K562 (cell line): ENCODE measurements around the gene SMG9. TPM values are rescaled to one million over a fixed set of nuclear protein-coding genes. Genes with fewer than 3 reads are reported as not detected.

ENCODE experiments used
- ADNP ChIP-seq: fragments of 200-800 bp; sonication (Bioruptor generic); IDR thresholded peaks from 2 replicates; pipeline ENCODE4 v1.6.1; 2016; ENCODE audit warnings: missing genetic modification characterization, missing compliant biosample characterization
- CBFA2T2 ChIP-seq: fragments of 450-650 bp; conservative IDR thresholded peaks from 2 replicates; pipeline ENCODE4 v1.6.1; 2017; ENCODE audit warnings: mild to moderate bottlenecking
- CCNT2 ChIP-seq: IDR thresholded peaks from 2 replicates; pipeline ENCODE4 v1.6.1; 2011; ENCODE audit warnings: borderline replicate concordance, low read depth, mild to moderate bottlenecking, moderate library complexity, mixed read lengths, low read length; ENCODE audit not compliant: insufficient read length; ENCODE audit errors: extremely low read depth
- DIDO1 ChIP-seq: fragments of 450-650 bp; IDR thresholded peaks from 2 replicates; pipeline ENCODE4 v1.6.1; 2016; ENCODE audit warnings: low read depth, missing biosample characterization, missing genetic modification characterization
- FOXA1 ChIP-seq: fragments of 450-650 bp; IDR thresholded peaks from 2 replicates; pipeline ENCODE4 v1.6.1; 2016; ENCODE audit warnings: mild to moderate bottlenecking, borderline replicate concordance
- FOXK1 ChIP-seq: sonication (generic); formaldehyde crosslinking; IDR thresholded peaks from 2 replicates; pipeline ENCODE4 v1.8.0; 2022; ENCODE audit warnings: missing genetic modification reagents, mild to moderate bottlenecking, borderline replicate concordance
- NCOA1 ChIP-seq: fragments of 450-650 bp; IDR thresholded peaks from 2 replicates; pipeline ENCODE4 v1.6.1; 2016; ENCODE audit warnings: low read depth
- NFIX ChIP-seq: fragments of 250-450 bp; sonication (Bioruptor Pico); IDR thresholded peaks from 2 replicates; pipeline ENCODE4 v1.4.0; 2020; ENCODE audit warnings: low read depth, mild to moderate bottlenecking, moderate library complexity
- POLR2G ChIP-seq: fragments of 200-400 bp; formaldehyde crosslinking; IDR thresholded peaks from 2 replicates; pipeline ENCODE4 v1.6.1; 2017; ENCODE audit warnings: low read depth, mild to moderate bottlenecking, antibody characterized with exemption, low read length, moderate library complexity
- POLR2H ChIP-seq: IDR thresholded peaks from 2 replicates; pipeline ENCODE4 v1.6.1; 2016; ENCODE audit warnings: missing genetic modification characterization, low read depth, mild to moderate bottlenecking, control low read depth, missing compliant biosample characterization, moderate library complexity
- RFX5 ChIP-seq: IDR thresholded peaks from 2 replicates; pipeline ENCODE4 v1.6.1; 2011; ENCODE audit warnings: low read depth, mild to moderate bottlenecking, improper control_type of control experiment, low read length
- SP1 ChIP-seq: sonication (generic); formaldehyde crosslinking; IDR thresholded peaks from 2 replicates; pipeline ENCODE4 v1.8.1; 2022; ENCODE audit warnings: mild to moderate bottlenecking, missing genetic modification reagents
- STAT5B ChIP-seq: fragments of 250-450 bp; sonication (Bioruptor Pico); IDR thresholded peaks from 2 replicates; pipeline ENCODE4 v1.8.0; 2021; ENCODE audit warnings: mild to moderate bottlenecking, inconsistent platforms
- ZNF146 ChIP-seq: IDR thresholded peaks from one replicate; pipeline ENCODE4 v1.6.1; 2018; ENCODE audit warnings: missing compliant biosample characterization; ENCODE audit not compliant: unreplicated experiment
- ZNF699 ChIP-seq: fragments of 250-450 bp; sonication (Bioruptor Pico); IDR thresholded peaks from 2 replicates; pipeline ENCODE4 v1.8.0; 2021; ENCODE audit warnings: mild to moderate bottlenecking, moderate library complexity; ENCODE audit not compliant: insufficient replicate concordance
- polyA plus RNA-seq, 8 experiments: library from polyadenylated mRNA; depleted of rRNA in 4 of 8; stranded (reverse) in 5 of 8; unstranded in 3 of 8; fragments of >200 nt; fragmentation: Nextera tagmentation in 2 of 8; fragmentation: Illumina TruSeq in 1 of 8; extraction: Ambion mirVana in 2 of 8; extraction: Trizol in 1 of 8; gene quantifications; 2 replicates each; pipeline versions ENCODE4 v1.2.1 to v1.2.3, GENCODE V29; 2011 to 2014; ENCODE audit warnings: inconsistent platforms in 1 of 8, missing spikeins in 1 of 8
- total RNA-seq, 7 experiments: library from RNA; depleted of rRNA in 6 of 7; stranded (reverse); fragments of >200 nt in 6 of 7; fragmentation: Illumina TruSeq in 2 of 7; extraction: Trizol in 2 of 7; gene quantifications; 2 replicates each; pipeline versions ENCODE4 v1.2.1 to v1.2.3, GENCODE V29; 2011 to 2021; ENCODE audit warnings: low replicate concordance in 1 of 7
- TF ChIP-seq, protein P1 (sequence below): sonication (generic); formaldehyde crosslinking; IDR thresholded peaks from 2 replicates; pipeline ENCODE4 v1.8.1; 2023; ENCODE audit warnings: mild to moderate bottlenecking, missing genetic modification reagents
- TF ChIP-seq, protein P2 (sequence below), 2 experiments: fragments of 450-650 bp; formaldehyde crosslinking in 1 of 2; IDR thresholded peaks; 2 replicates each; pipeline versions ENCODE4 v1.4.0 to v1.6.1; 2014 to 2020; ENCODE audit warnings: mild to moderate bottlenecking in 2 of 2, borderline replicate concordance in 1 of 2, low read depth in 1 of 2
- TF ChIP-seq, protein P3 (sequence below): fragments of 250-450 bp; sonication (Bioruptor Pico); IDR thresholded peaks from 2 replicates; pipeline ENCODE4 v1.5.0; 2021
- TF ChIP-seq, protein P4 (sequence below): sonication (generic); formaldehyde crosslinking; IDR thresholded peaks from 2 replicates; pipeline ENCODE4 v1.8.0; 2022; ENCODE audit warnings: mild to moderate bottlenecking, missing genetic modification reagents

SMG9 gene
- total and polyA plus RNA-seq, 9 of the 15 experiments (the other 6 are each of a cell fraction or from before 2014, with no cell fraction given), result 1.7 to 79.7 (median 40.2) TPM

DNA sequence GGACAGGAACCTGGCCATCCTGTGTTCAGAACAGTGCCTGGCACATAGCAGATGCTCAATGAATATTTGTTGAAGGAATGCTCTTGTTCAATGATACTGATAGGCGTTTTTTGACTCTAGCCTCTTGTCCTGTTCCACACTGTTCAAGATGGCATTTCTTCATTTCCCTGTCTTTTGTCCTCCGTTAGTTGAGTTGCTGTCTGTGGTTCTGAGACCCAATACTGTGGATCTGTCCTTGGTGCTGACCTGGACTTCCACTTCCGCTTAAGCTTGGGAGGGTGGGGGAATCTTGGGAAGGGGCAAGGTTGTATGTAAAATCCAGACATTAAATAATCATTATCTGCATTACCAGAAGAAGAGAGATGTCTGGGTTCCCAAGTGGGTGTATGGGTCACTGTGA is 34.3 kb upstream of the SMG9 start (continued):
- TF ChIP-seq POLR2G (no peak), ADNP (tag) (no peak), ZNF699 (CRISPR knock-in tag) (no peak), CCNT2 (no peak), ZNF146 (no peak), DIDO1 (tag) (no peak), RFX5 (no peak), FOXA1 (no peak), SP1 (CRISPR knock-in tag) (no peak), STAT5B (CRISPR knock-in tag) (no peak), NCOA1 (peak; percentile 98), CBFA2T2 (no peak), NFIX (CRISPR knock-in tag) (no peak), POLR2H (tag) (no peak), FOXK1 (CRISPR knock-in tag) (no peak)
- TF ChIP-seq, protein P1, sequence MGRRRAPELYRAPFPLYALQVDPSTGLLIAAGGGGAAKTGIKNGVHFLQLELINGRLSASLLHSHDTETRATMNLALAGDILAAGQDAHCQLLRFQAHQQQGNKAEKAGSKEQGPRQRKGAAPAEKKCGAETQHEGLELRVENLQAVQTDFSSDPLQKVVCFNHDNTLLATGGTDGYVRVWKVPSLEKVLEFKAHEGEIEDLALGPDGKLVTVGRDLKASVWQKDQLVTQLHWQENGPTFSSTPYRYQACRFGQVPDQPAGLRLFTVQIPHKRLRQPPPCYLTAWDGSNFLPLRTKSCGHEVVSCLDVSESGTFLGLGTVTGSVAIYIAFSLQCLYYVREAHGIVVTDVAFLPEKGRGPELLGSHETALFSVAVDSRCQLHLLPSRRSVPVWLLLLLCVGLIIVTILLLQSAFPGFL (CRISPR knock-in tag), result no peak
- TF ChIP-seq, protein P2, sequence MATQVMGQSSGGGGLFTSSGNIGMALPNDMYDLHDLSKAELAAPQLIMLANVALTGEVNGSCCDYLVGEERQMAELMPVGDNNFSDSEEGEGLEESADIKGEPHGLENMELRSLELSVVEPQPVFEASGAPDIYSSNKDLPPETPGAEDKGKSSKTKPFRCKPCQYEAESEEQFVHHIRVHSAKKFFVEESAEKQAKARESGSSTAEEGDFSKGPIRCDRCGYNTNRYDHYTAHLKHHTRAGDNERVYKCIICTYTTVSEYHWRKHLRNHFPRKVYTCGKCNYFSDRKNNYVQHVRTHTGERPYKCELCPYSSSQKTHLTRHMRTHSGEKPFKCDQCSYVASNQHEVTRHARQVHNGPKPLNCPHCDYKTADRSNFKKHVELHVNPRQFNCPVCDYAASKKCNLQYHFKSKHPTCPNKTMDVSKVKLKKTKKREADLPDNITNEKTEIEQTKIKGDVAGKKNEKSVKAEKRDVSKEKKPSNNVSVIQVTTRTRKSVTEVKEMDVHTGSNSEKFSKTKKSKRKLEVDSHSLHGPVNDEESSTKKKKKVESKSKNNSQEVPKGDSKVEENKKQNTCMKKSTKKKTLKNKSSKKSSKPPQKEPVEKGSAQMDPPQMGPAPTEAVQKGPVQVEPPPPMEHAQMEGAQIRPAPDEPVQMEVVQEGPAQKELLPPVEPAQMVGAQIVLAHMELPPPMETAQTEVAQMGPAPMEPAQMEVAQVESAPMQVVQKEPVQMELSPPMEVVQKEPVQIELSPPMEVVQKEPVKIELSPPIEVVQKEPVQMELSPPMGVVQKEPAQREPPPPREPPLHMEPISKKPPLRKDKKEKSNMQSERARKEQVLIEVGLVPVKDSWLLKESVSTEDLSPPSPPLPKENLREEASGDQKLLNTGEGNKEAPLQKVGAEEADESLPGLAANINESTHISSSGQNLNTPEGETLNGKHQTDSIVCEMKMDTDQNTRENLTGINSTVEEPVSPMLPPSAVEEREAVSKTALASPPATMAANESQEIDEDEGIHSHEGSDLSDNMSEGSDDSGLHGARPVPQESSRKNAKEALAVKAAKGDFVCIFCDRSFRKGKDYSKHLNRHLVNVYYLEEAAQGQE (IDR thresholded peaks at IDR 0.05; ENCODE audit: borderline replicate concordance), result peak; percentile 100
- TF ChIP-seq, protein P2 (CRISPR knock-in tag; IDR thresholded peaks at IDR 0.05; ENCODE audit: low read depth), result peak; percentile 97
- TF ChIP-seq, protein P3, sequence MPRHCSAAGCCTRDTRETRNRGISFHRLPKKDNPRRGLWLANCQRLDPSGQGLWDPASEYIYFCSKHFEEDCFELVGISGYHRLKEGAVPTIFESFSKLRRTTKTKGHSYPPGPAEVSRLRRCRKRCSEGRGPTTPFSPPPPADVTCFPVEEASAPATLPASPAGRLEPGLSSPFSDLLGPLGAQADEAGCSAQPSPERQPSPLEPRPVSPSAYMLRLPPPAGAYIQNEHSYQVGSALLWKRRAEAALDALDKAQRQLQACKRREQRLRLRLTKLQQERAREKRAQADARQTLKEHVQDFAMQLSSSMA (CRISPR knock-in tag), result no peak
- TF ChIP-seq, protein P4, sequence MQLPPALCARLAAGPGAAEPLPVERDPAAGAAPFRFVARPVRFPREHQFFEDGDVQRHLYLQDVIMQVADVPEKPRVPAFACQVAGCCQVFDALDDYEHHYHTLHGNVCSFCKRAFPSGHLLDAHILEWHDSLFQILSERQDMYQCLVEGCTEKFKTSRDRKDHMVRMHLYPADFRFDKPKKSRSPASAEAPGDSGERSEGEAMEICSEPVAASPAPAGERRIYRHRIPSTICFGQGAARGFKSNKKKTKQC, result peak; percentile 87
